Keratinocyte (primary cell): Measurements from ENCODE around the gene SSUH2. TPM values are rescaled to one million over a fixed set of nuclear protein-coding genes. Genes with fewer than 3 reads are reported as not detected.
"Not testable (repeated sequence)": the region's sequence is repeated elsewhere in the genome, so short reads cannot be mapped to it uniquely, and the experiment has no call there.

Source experiments
- DNase-seq: peaks from one replicate; pipeline ENCODE4 v3.0.0-alpha.2; 2011; ENCODE audit warnings: low read depth, missing footprints, low spot score
- FAIRE-seq: peaks from 2 replicates; lab custom pipeline; 2011; peaks lifted over from hg19 to GRCh38; lab: Jason Lieb, UNC
- H2AFZ ChIP-seq: 2 replicates; pipeline ENCODE4 v1.6.0; 2012; ENCODE audit warnings: low read length, control low read depth, inconsistent platforms; ENCODE audit not compliant: control insufficient read depth
- H3K27ac ChIP-seq: 2 replicates; pipeline ENCODE4 v1.5.1; 2011; ENCODE audit warnings: low read length; ENCODE audit not compliant: control insufficient read depth, insufficient read depth
- H3K27me3 ChIP-seq: 3 replicates; pipeline ENCODE4 v1.6.0; 2011; ENCODE audit warnings: low read length; ENCODE audit not compliant: control insufficient read depth, insufficient read depth; ENCODE audit errors: extremely low read depth
- H3K36me3 ChIP-seq, 2 experiments: 2 replicates in 1 of 2; 3 replicates in 1 of 2; pipeline ENCODE4 v1.5.1; 2011; ENCODE audit warnings: low read length in 2 of 2, mild to moderate bottlenecking in 1 of 2; ENCODE audit not compliant: control insufficient read depth in 2 of 2, insufficient read depth in 2 of 2; ENCODE audit errors: extremely low read depth in 1 of 2
- H3K4me1 ChIP-seq: 3 replicates; pipeline ENCODE4 v1.5.1; 2011; ENCODE audit warnings: low read length; ENCODE audit not compliant: control insufficient read depth, insufficient read depth; ENCODE audit errors: extremely low read depth
- H3K4me2 ChIP-seq: 3 replicates; pipeline ENCODE4 v1.6.0; 2011; ENCODE audit warnings: low read depth, low read length; ENCODE audit not compliant: control insufficient read depth, insufficient read depth; ENCODE audit errors: extremely low read depth
- H3K4me3 ChIP-seq, 3 experiments: fragments of 200-600 bp in 1 of 3; sonication (generic) in 1 of 3; 2 replicates in 2 of 3; 3 replicates in 1 of 3; pipeline ENCODE4 v1.5.1; 2011 to 2016; ENCODE audit warnings: low read length in 3 of 3, mild to moderate bottlenecking in 3 of 3, control low read depth in 2 of 3, inconsistent platforms in 1 of 3, low read depth in 1 of 3, mixed read lengths in 1 of 3, mixed run types in 1 of 3, moderate library complexity in 1 of 3; ENCODE audit not compliant: control insufficient read depth in 2 of 3, insufficient read depth in 2 of 3; ENCODE audit errors: extremely low read depth in 1 of 3
- H3K79me2 ChIP-seq: 2 replicates; pipeline ENCODE4 v1.6.0; 2012; ENCODE audit warnings: low read length; ENCODE audit not compliant: control insufficient read depth, insufficient read depth
- H3K9ac ChIP-seq: 3 replicates; pipeline ENCODE4 v1.6.0; 2011; ENCODE audit warnings: low read length; ENCODE audit not compliant: control insufficient read depth, insufficient read depth; ENCODE audit errors: extremely low read depth
- H3K9me1 ChIP-seq: 3 replicates; pipeline ENCODE4 v1.6.0; 2011; ENCODE audit warnings: low read length; ENCODE audit not compliant: control insufficient read depth, insufficient read depth; ENCODE audit errors: extremely low read depth
- H3K9me3 ChIP-seq: 2 replicates; pipeline ENCODE4 v1.5.1; 2012; ENCODE audit warnings: low read depth, low read length; ENCODE audit not compliant: control insufficient read depth
- H4K20me1 ChIP-seq: 3 replicates; pipeline ENCODE4 v1.6.0; 2011; ENCODE audit warnings: low read length; ENCODE audit not compliant: control insufficient read depth, insufficient read depth; ENCODE audit errors: extremely low read depth
- EZH2 ChIP-seq: IDR thresholded peaks from one replicate; pipeline ENCODE4 v1.6.1; 2012; ENCODE audit warnings: inconsistent platforms, mild to moderate bottlenecking, low read length, moderate library complexity
- dilution Hi-C: fragments of 300-500 bp; cut with MboI; formaldehyde crosslinking; loops from one replicate; pipeline ENCODE4 v1.7.0; 2020; ENCODE audit warnings: low sequenced_read_pairs; ENCODE audit not compliant: extremely low pct_ligation_motif_present
- polyA plus RNA-seq, 5 experiments: library from polyadenylated mRNA; depleted of rRNA in 3 of 5; stranded (reverse) in 3 of 5; stranded (forward) in 1 of 5; unstranded in 1 of 5; fragments of >200 nt; gene quantifications; 1 replicate in 1 of 5; 2 replicates in 3 of 5; 3 replicates in 1 of 5; pipeline versions ENCODE4 v1.2.1 to v1.2.3, GENCODE V29; 2011 to 2012; ENCODE audit warnings: missing spikeins in 2 of 5, low read depth in 1 of 5, low replicate concordance in 1 of 5
- TF ChIP-seq, protein P1 (sequence below), 3 experiments: IDR thresholded peaks in 1 of 3; conservative IDR thresholded peaks in 1 of 3; optimal IDR thresholded peaks in 1 of 3; 2 replicates in 2 of 3; 3 replicates in 1 of 3; pipeline versions ENCODE3 to v1.5.1; 2011; ENCODE audit warnings: low read length in 3 of 3, mild to moderate bottlenecking in 3 of 3, moderate library complexity in 2 of 3, control low read depth in 1 of 3, inconsistent platforms in 1 of 3; ENCODE audit not compliant: insufficient read depth in 2 of 3; ENCODE audit errors: extremely low read depth in 1 of 3

Gene SSUH2
- polyA plus RNA-seq, 1 donor (not counting 4 experiments of a cell fraction or from before 2014, with no cell fraction given): 0.09 TPM

DNA sequence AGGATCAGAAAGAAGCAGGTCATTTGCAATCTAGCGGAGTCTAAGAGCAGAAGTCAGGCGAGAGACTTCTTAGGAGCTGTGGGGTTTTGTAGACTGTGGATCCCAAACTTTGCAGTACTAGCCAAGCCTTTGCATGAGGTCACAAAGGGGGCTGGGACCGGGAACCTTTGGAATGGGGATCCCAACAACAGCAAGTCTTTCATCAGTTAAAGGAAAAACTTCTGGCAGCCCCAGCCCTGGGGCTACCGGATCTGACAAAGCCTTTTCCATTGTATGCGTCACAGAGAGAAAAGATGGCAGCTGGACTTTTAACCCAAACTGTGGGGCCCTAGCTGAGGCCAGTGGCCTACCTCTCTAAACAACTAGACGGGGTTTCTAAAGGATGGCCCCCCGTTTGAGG is 31.0 kb upstream of the SSUH2 start:
- H4K20me1 ChIP-seq, H3K4me3 ChIP-seq, H3K27ac ChIP-seq, H3K4me2 ChIP-seq, H3K27me3 ChIP-seq, dilution Hi-C loops, DNase-seq, H3K79me2 ChIP-seq, H3K9me1 ChIP-seq, H3K9me3 ChIP-seq, FAIRE-seq, H3K9ac ChIP-seq, H3K36me3 ChIP-seq, H2AFZ ChIP-seq: not testable (repeated sequence)
- H3K4me1 ChIP-seq: peaks cover 11% of the 10 kb centered on the region

DNA sequence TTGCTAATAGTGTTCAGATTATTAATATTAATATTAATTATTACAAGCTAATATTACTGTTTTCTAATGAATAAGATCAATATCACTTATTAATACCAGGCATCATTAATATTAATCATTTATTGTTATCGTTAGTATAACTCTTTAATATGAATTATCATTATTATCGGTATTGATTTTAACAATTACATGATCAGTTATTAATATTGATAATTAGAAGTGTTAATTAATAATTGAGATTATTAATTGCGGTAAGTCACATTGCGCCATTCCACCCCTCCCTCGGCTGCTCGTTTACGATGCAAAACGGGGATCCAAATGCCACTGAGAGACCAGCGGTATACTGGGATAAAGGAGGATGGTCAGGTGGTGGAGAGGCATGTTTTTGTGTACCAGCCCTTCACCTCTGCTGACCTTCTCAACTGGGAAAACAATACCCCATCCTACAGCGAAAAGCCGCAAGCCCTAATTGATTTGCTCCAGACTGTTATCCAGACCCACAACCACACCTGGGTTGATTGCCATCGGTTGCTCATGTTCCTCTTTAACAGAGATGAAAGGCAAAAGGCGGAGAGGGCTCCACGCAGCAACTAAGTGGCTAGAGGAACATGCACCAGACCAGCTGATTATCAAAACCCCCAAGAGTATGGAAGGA is 28.6 kb upstream of the SSUH2 start:
- Histone ChIP-seq H3K4me1 (no peaks in the 10 kb centered on the region), H2AFZ (no peak overlapping the region), H3K9me1 (no peaks in the 10 kb centered on the region), H3K4me3 (no peak overlapping the region), H3K36me3 (no peaks in the 10 kb centered on the region), H3K4me2 (no peak overlapping the region), H3K9me3 (no peaks in the 10 kb centered on the region), H3K27me3 (no peaks in the 10 kb centered on the region), H3K9ac (no peak overlapping the region), H3K27ac (no peak overlapping the region), H4K20me1 (no peaks in the 10 kb centered on the region), H3K79me2 (no peaks in the 10 kb centered on the region)
- FAIRE-seq (no peak), DNase-seq (no peak)
- TF ChIP-seq EZH2: no peak
- TF ChIP-seq, protein P1, sequence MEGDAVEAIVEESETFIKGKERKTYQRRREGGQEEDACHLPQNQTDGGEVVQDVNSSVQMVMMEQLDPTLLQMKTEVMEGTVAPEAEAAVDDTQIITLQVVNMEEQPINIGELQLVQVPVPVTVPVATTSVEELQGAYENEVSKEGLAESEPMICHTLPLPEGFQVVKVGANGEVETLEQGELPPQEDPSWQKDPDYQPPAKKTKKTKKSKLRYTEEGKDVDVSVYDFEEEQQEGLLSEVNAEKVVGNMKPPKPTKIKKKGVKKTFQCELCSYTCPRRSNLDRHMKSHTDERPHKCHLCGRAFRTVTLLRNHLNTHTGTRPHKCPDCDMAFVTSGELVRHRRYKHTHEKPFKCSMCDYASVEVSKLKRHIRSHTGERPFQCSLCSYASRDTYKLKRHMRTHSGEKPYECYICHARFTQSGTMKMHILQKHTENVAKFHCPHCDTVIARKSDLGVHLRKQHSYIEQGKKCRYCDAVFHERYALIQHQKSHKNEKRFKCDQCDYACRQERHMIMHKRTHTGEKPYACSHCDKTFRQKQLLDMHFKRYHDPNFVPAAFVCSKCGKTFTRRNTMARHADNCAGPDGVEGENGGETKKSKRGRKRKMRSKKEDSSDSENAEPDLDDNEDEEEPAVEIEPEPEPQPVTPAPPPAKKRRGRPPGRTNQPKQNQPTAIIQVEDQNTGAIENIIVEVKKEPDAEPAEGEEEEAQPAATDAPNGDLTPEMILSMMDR (optimal IDR thresholded peaks at IDR 0.05 in 1 of 3, IDR thresholded peaks at IDR 0.05 in 1 of 3, conservative IDR thresholded peaks at IDR 0.05 in 1 of 3; ENCODE audit: extremely low read depth in 1 of 3, insufficient read depth in 2 of 3, low read length in 3 of 3): no peak
- dilution Hi-C loops: no loop called here

DNA sequence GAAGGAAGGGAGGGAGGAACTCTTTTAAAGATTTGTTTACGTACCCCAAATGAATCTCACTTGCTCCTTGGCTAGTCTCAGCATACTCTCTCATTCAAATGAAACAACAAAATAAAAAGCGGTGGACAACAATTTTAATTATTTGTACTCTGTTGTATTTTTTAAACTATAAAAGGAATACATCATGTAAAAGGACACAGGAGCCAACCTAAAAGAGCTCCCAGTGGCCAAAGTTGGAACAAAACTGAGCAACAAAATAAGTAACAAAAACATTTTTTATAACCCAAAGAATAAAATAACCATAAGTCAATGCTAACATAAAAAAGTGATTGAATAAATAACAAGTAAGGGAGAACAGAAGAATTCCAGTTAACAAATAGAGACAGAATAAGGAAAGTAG is 24.4 kb upstream of the SSUH2 start:
- no peak overlapping the region for H3K27ac ChIP-seq
- peaks cover 6% of the 10 kb centered on the region for H3K27me3 ChIP-seq
- no peak for DNase-seq
- no peak overlapping the region for H3K9ac ChIP-seq
- dilution Hi-C loops: no loop called here
- FAIRE-seq: no peak
- TF ChIP-seq EZH2: no peak
- TF ChIP-seq, protein P1 (optimal IDR thresholded peaks at IDR 0.05 in 1 of 3, IDR thresholded peaks at IDR 0.05 in 1 of 3, conservative IDR thresholded peaks at IDR 0.05 in 1 of 3; ENCODE audit: extremely low read depth in 1 of 3, insufficient read depth in 2 of 3, low read length in 3 of 3): no peak
- H3K9me3 ChIP-seq: no peaks in the 10 kb centered on the region
- no peak overlapping the region for H3K4me2 ChIP-seq
- no peaks in the 10 kb centered on the region for H3K79me2 ChIP-seq
- no peaks in the 10 kb centered on the region for H3K36me3 ChIP-seq
- peaks cover 2% of the 10 kb centered on the region for H3K9me1 ChIP-seq
- H3K4me3 ChIP-seq: no peak overlapping the region
- no peaks in the 10 kb centered on the region for H3K4me1 ChIP-seq
- no peak overlapping the region for H2AFZ ChIP-seq
- no peaks in the 10 kb centered on the region for H4K20me1 ChIP-seq
